ENCODE measurements around the gene RNLS.
A peak's percentile ranks its signal among the peaks of the same experiment; 100 is the strongest.

RNLS gene

GRCh38 chr10:88256013-88256680, 327.0 kb downstream of the RNLS start:
- DNase-seq (ENCODE audit: low read depth), result no peak
- no peak for TF ChIP-seq POLR2A (IDR thresholded peaks at IDR 0.05; ENCODE audit: extremely low read depth, insufficient read length)
- TF ChIP-seq CTCF (IDR thresholded peaks at IDR 0.05; ENCODE audit: low read depth, low read length), result no peak
- TF ChIP-seq MYC (IDR thresholded peaks at IDR 0.05; ENCODE audit: low read depth, low read length), result no peak
- no peak for TF ChIP-seq MAX (IDR thresholded peaks at IDR 0.05; ENCODE audit: low read depth, low read length)

GRCh38 chr10:88254091-88254490, 329.0 kb downstream of the RNLS start:
- no peak overlapping the region for H3K4me3 ChIP-seq (ENCODE audit: low read depth, low read length)
- peak; percentile 77 for DNase-seq (ENCODE audit: low read depth)
- no peak for TF ChIP-seq POLR2A (IDR thresholded peaks at IDR 0.05; ENCODE audit: extremely low read depth, insufficient read length)

More at GRCh38 chr10:88256013-88256680, 327.0 kb downstream of the RNLS start:
- H3K4me3 ChIP-seq (ENCODE audit: low read depth, low read length), result no peak overlapping the region

- TF ChIP-seq POLR2A (IDR thresholded peaks at IDR 0.05; ENCODE audit: extremely low read depth, insufficient read length) (no peak), CTCF (IDR thresholded peaks at IDR 0.05; ENCODE audit: low read depth, low read length) (no peak), MYC (IDR thresholded peaks at IDR 0.05; ENCODE audit: low read depth, low read length) (no peak), MAX (IDR thresholded peaks at IDR 0.05; ENCODE audit: low read depth, low read length) (no peak)
- H3K4me3 ChIP-seq (ENCODE audit: low read depth, low read length), result no peak overlapping the region
- DNase-seq (ENCODE audit: low read depth), result no peak
Measured at GRCh38 chr10:88253622-88254021, 329.5 kb downstream of the RNLS start.

- TF ChIP-seq CTCF (IDR thresholded peaks at IDR 0.05; ENCODE audit: low read depth, low read length) (no peak), POLR2A (IDR thresholded peaks at IDR 0.05; ENCODE audit: extremely low read depth, insufficient read length) (no peak), MAX (IDR thresholded peaks at IDR 0.05; ENCODE audit: low read depth, low read length) (no peak), MYC (IDR thresholded peaks at IDR 0.05; ENCODE audit: low read depth, low read length) (no peak)
- H3K4me3 ChIP-seq (ENCODE audit: low read depth, low read length), result no peak overlapping the region
- DNase-seq (ENCODE audit: low read depth), result no peak
Measured at GRCh38 chr10:88253128-88253527, 330.0 kb downstream of the RNLS start.

- TF ChIP-seq MYC (IDR thresholded peaks at IDR 0.05; ENCODE audit: low read depth, low read length) (no peak), CTCF (IDR thresholded peaks at IDR 0.05; ENCODE audit: low read depth, low read length) (no peak), POLR2A (IDR thresholded peaks at IDR 0.05; ENCODE audit: extremely low read depth, insufficient read length) (no peak), MAX (IDR thresholded peaks at IDR 0.05; ENCODE audit: low read depth, low read length) (no peak)
- DNase-seq (ENCODE audit: low read depth), result no peak
- H3K4me3 ChIP-seq (ENCODE audit: low read depth, low read length), result no peak overlapping the region
Measured at GRCh38 chr10:88249450-88249849, 333.7 kb downstream of the RNLS start.

DNA sequence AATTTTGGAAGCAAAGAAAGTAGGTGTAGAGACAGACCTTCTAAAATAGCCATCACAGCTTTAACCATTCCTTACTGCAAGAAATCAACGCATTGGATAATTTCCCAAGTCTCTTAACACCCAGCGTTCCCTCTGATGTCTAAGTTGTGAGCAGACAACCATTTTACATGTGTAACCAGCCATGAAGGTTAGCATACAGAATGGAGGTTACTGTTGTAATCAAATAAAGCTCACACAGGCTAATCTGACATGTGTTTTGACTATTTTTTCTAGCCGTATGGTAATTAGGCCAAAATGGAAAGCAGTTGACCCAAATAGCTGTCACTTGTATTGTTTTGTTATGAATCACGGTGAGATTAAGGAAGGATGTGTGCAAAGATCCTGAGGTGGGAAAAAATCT, 336.4 kb downstream of the RNLS start:
- H3K4me3 ChIP-seq (ENCODE audit: low read depth, low read length), result no peak overlapping the region
- TF ChIP-seq MYC (IDR thresholded peaks at IDR 0.05; ENCODE audit: low read depth, low read length) (no peak), MAX (IDR thresholded peaks at IDR 0.05; ENCODE audit: low read depth, low read length) (no peak), CTCF (IDR thresholded peaks at IDR 0.05; ENCODE audit: low read depth, low read length) (no peak), POLR2A (IDR thresholded peaks at IDR 0.05; ENCODE audit: extremely low read depth, insufficient read length) (no peak)
- DNase-seq (ENCODE audit: low read depth), result no peak
